ENCODE results near the gene NHLH2. TPM values are rescaled to one million over a fixed set of nuclear protein-coding genes. Genes with fewer than 3 reads are reported as not detected.

The NHLH2 gene
- polyA plus RNA-seq, 1 donor from 2014 or later, result 0.31 TPM

DNA sequence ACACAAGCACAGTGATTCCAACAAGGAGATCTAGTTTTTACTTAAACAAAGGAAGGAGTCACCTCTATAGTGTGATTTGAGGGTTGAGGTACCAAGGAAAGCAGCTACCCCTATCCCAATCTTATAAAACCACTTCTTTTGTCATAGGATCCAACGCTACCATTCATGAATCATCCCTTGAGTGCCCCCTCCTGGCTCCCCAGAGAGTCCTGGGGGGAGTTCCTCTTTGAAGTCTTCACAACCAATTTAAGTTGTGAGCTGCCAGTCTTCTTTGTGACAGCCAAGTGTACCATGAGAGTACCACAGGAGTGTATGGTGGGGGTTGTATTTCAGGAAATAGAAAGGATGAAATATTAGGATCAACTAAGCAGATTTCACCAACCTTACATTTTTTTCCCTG, 39.1 kb upstream of the NHLH2 start:
- no peaks in the 10 kb centered on the region for H3K9me2 ChIP-seq (ENCODE audit: insufficient read depth, low read length)
- no peaks in the 10 kb centered on the region for H3K79me2 ChIP-seq (replicated peaks; ENCODE audit: insufficient read depth, low read length)
- H3K4me3 ChIP-seq (ENCODE audit: low read length), result no peak overlapping the region
- H3K27me3 ChIP-seq (ENCODE audit: insufficient read depth, low read depth, low read length), result no peaks in the 10 kb centered on the region
- H3F3A ChIP-seq (ENCODE audit: insufficient read depth, low read length, poor library complexity, severe bottlenecking), result no peaks in the 10 kb centered on the region
- no peak overlapping the region for H3K27ac ChIP-seq (ENCODE audit: low read length)
- no peak overlapping the region for H3K4me2 ChIP-seq (ENCODE audit: low read length)
- H4K20me1 ChIP-seq (ENCODE audit: insufficient read depth), result no peaks in the 10 kb centered on the region
- no peaks in the 10 kb centered on the region for H3K9me3 ChIP-seq (ENCODE audit: low read length)
- no peak for TF ChIP-seq EZH2 (IDR thresholded peaks at IDR 0.05; ENCODE audit: borderline replicate concordance, insufficient read depth, low read length, poor library complexity, severe bottlenecking)
- TF ChIP-seq POLR2AphosphoS5 (IDR thresholded peaks at IDR 0.05), result no peak
- TF ChIP-seq EP300 (conservative IDR thresholded peaks at IDR 0.05; ENCODE audit: poor library complexity, severe bottlenecking), result no peak
- no peak for TF ChIP-seq RAD21 (conservative IDR thresholded peaks at IDR 0.05)
- TF ChIP-seq, protein P1, sequence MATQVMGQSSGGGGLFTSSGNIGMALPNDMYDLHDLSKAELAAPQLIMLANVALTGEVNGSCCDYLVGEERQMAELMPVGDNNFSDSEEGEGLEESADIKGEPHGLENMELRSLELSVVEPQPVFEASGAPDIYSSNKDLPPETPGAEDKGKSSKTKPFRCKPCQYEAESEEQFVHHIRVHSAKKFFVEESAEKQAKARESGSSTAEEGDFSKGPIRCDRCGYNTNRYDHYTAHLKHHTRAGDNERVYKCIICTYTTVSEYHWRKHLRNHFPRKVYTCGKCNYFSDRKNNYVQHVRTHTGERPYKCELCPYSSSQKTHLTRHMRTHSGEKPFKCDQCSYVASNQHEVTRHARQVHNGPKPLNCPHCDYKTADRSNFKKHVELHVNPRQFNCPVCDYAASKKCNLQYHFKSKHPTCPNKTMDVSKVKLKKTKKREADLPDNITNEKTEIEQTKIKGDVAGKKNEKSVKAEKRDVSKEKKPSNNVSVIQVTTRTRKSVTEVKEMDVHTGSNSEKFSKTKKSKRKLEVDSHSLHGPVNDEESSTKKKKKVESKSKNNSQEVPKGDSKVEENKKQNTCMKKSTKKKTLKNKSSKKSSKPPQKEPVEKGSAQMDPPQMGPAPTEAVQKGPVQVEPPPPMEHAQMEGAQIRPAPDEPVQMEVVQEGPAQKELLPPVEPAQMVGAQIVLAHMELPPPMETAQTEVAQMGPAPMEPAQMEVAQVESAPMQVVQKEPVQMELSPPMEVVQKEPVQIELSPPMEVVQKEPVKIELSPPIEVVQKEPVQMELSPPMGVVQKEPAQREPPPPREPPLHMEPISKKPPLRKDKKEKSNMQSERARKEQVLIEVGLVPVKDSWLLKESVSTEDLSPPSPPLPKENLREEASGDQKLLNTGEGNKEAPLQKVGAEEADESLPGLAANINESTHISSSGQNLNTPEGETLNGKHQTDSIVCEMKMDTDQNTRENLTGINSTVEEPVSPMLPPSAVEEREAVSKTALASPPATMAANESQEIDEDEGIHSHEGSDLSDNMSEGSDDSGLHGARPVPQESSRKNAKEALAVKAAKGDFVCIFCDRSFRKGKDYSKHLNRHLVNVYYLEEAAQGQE (IDR thresholded peaks at IDR 0.05; ENCODE audit: borderline replicate concordance), result no peak
- no peak for TF ChIP-seq TAF1 (IDR thresholded peaks at IDR 0.05; ENCODE audit: low read depth)
- TF ChIP-seq SMC3 (conservative IDR thresholded peaks at IDR 0.05; ENCODE audit: poor library complexity), result no peak
- TF ChIP-seq, protein P2, sequence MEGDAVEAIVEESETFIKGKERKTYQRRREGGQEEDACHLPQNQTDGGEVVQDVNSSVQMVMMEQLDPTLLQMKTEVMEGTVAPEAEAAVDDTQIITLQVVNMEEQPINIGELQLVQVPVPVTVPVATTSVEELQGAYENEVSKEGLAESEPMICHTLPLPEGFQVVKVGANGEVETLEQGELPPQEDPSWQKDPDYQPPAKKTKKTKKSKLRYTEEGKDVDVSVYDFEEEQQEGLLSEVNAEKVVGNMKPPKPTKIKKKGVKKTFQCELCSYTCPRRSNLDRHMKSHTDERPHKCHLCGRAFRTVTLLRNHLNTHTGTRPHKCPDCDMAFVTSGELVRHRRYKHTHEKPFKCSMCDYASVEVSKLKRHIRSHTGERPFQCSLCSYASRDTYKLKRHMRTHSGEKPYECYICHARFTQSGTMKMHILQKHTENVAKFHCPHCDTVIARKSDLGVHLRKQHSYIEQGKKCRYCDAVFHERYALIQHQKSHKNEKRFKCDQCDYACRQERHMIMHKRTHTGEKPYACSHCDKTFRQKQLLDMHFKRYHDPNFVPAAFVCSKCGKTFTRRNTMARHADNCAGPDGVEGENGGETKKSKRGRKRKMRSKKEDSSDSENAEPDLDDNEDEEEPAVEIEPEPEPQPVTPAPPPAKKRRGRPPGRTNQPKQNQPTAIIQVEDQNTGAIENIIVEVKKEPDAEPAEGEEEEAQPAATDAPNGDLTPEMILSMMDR (IDR thresholded peaks at IDR 0.05; ENCODE audit: poor library complexity, severe bottlenecking), result no peak
- TF ChIP-seq MXI1 (conservative IDR thresholded peaks at IDR 0.05; ENCODE audit: poor library complexity, severe bottlenecking), result no peak
- H2AFZ ChIP-seq (ENCODE audit: low read depth, low read length), result no peak overlapping the region
- no peak overlapping the region for H3K9ac ChIP-seq (ENCODE audit: low read length)
- H3K36me3 ChIP-seq (ENCODE audit: insufficient read depth, low read length), result no peaks in the 10 kb centered on the region

DNA sequence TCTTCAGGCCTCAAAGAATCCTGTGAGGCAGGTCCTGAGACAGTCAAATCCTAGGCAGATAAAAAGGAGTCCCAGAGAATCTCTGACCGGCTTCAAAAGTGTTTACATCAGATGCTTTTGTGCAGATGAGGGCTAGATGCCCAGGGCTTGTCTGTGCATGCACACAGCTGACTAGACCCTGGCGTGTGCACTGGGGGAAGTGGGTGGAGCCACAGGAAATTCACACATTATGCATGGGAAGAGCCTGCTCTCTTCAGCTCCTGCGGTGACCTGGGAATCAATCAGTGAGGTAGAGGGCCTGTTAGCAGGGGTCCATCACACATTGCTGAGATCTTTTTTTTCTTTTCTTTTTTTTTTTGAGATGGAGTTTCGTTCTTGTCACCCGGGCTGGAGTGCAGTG, 36.6 kb upstream of the NHLH2 start:
- no peaks in the 10 kb centered on the region for H3K27me3 ChIP-seq (ENCODE audit: insufficient read depth, low read depth, low read length)
- no peak overlapping the region for H3K9ac ChIP-seq (ENCODE audit: low read length)
- no peaks in the 10 kb centered on the region for H3K9me3 ChIP-seq (ENCODE audit: low read length)
- H3F3A ChIP-seq (ENCODE audit: insufficient read depth, low read length, poor library complexity, severe bottlenecking), result no peaks in the 10 kb centered on the region
- no peaks in the 10 kb centered on the region for H4K20me1 ChIP-seq (ENCODE audit: insufficient read depth)
- no peak overlapping the region for H3K27ac ChIP-seq (ENCODE audit: low read length)
- no peaks in the 10 kb centered on the region for H3K79me2 ChIP-seq (replicated peaks; ENCODE audit: insufficient read depth, low read length)
- no peaks in the 10 kb centered on the region for H3K9me2 ChIP-seq (ENCODE audit: insufficient read depth, low read length)
- TF ChIP-seq, protein P1 (IDR thresholded peaks at IDR 0.05; ENCODE audit: borderline replicate concordance), result no peak
- TF ChIP-seq EP300 (conservative IDR thresholded peaks at IDR 0.05; ENCODE audit: poor library complexity, severe bottlenecking) (no peak), RAD21 (conservative IDR thresholded peaks at IDR 0.05) (no peak), EZH2 (IDR thresholded peaks at IDR 0.05; ENCODE audit: borderline replicate concordance, insufficient read depth, low read length, poor library complexity, severe bottlenecking) (no peak), TAF1 (IDR thresholded peaks at IDR 0.05; ENCODE audit: low read depth) (no peak), SMC3 (conservative IDR thresholded peaks at IDR 0.05; ENCODE audit: poor library complexity) (no peak), POLR2AphosphoS5 (IDR thresholded peaks at IDR 0.05) (no peak), MXI1 (conservative IDR thresholded peaks at IDR 0.05; ENCODE audit: poor library complexity, severe bottlenecking) (no peak)
- TF ChIP-seq, protein P2 (IDR thresholded peaks at IDR 0.05; ENCODE audit: poor library complexity, severe bottlenecking), result no peak
- no peaks in the 10 kb centered on the region for H3K36me3 ChIP-seq (ENCODE audit: insufficient read depth, low read length)
- no peak overlapping the region for H3K4me2 ChIP-seq (ENCODE audit: low read length)
- H2AFZ ChIP-seq (ENCODE audit: low read depth, low read length), result no peak overlapping the region
- H3K4me3 ChIP-seq (ENCODE audit: low read length), result no peak overlapping the region

Measured in neural cell (in vitro differentiated cells).